ENCODE results near the gene CYP2R1. TPM values are rescaled to one million over a fixed set of nuclear protein-coding genes. Genes with fewer than 3 reads are reported as not detected.

Gene CYP2R1
- 10 to 100 TPM; 21.1 to 26.6 TPM for total RNA-seq

GRCh38 chr11:14892036-14892556 is at the start of gene CYP2R1:
Gene CYP2R1, minus strand, starts transcription at chr11:14892231. Its CDS starts 26 bp downstream, at chr11:14892205.
- TF ChIP-seq CTCF (IDR thresholded peaks at IDR 0.05) (no peak), POLR2AphosphoS5 (IDR thresholded peaks at IDR 0.05) (peak; percentile 90), POLR2A (IDR thresholded peaks at IDR 0.05) (peak; percentile 73)

GRCh38 chr11:14938936-14939335 is 46.9 kb upstream of the CYP2R1 start:
- Histone ChIP-seq H3K4me3 (no peak overlapping the region), H3K4me1 (replicated peaks) (no peaks in the 10 kb centered on the region), H3K9me3 (no peaks in the 10 kb centered on the region), H3K27me3 (replicated peaks; ENCODE audit: insufficient read depth) (no peaks in the 10 kb centered on the region), H3K27ac (no peak overlapping the region), H3K36me3 (no peaks in the 10 kb centered on the region)
- intact Hi-C loops (cut with DNase I) = no loop called here
- 29% methylated on average over 1 of the region's 1 CpG for WGBS
- DNase-seq (ENCODE audit: low spot score) = no peak
- TF ChIP-seq POLR2A (IDR thresholded peaks at IDR 0.05) = no peak
- no peak for TF ChIP-seq POLR2AphosphoS5 (IDR thresholded peaks at IDR 0.05)
- TF ChIP-seq CTCF (IDR thresholded peaks at IDR 0.05) = no peak

More at GRCh38 chr11:14892036-14892556, at the start of gene CYP2R1:
- Histone ChIP-seq H3K27me3 (replicated peaks; ENCODE audit: insufficient read depth) (no peaks in the 10 kb centered on the region), H3K36me3 (no peaks in the 10 kb centered on the region), H3K27ac (peak within 1 kb of the TSS; percentile 76 to 96), H3K9me3 (no peaks in the 10 kb centered on the region), H3K4me1 (replicated peaks) (peaks cover 7% of the 10 kb centered on the region), H3K4me3 (peak within 1 kb of the TSS; percentile 37 to 79)
- intact Hi-C loops (cut with DNase I) = loop anchor here (10.0 kb wide), 1 partner anchor 247 kb away; the partner anchor contains the start of gene PDE3B
- peak; percentile 97 for DNase-seq (ENCODE audit: low spot score)
- under 1% methylated on average over 24 of the region's 36 CpGs for WGBS

GRCh38 chr11:14934641-14935351 is 42.8 kb upstream of the CYP2R1 start:
- DNase-seq (ENCODE audit: low spot score) = no peak
- H3K27me3 ChIP-seq (replicated peaks; ENCODE audit: insufficient read depth) = no peaks in the 10 kb centered on the region
- TF ChIP-seq CTCF (IDR thresholded peaks at IDR 0.05) (no peak), POLR2AphosphoS5 (IDR thresholded peaks at IDR 0.05) (no peak), POLR2A (IDR thresholded peaks at IDR 0.05) (no peak)
- H3K36me3 ChIP-seq = no peaks in the 10 kb centered on the region
- H3K9me3 ChIP-seq = no peaks in the 10 kb centered on the region
- intact Hi-C loops (cut with DNase I) = no loop called here
- H3K4me3 ChIP-seq = no peak overlapping the region
- WGBS = 88% methylated on average over 1 of the region's 1 CpG
- no peak overlapping the region for H3K27ac ChIP-seq
- no peaks in the 10 kb centered on the region for H3K4me1 ChIP-seq (replicated peaks)

- intact Hi-C loops (cut with DNase I) = no loop called here
Observed at GRCh38 chr11:14932447-14932846, 40.4 kb upstream of the CYP2R1 start.

More at GRCh38 chr11:14932447-14932846, 40.4 kb upstream of the CYP2R1 start:
- Histone ChIP-seq H3K27ac (no peak overlapping the region), H3K4me3 (no peak overlapping the region), H3K4me1 (replicated peaks) (no peaks in the 10 kb centered on the region), H3K9me3 (no peaks in the 10 kb centered on the region), H3K36me3 (no peaks in the 10 kb centered on the region), H3K27me3 (replicated peaks; ENCODE audit: insufficient read depth) (no peaks in the 10 kb centered on the region)
- TF ChIP-seq CTCF (IDR thresholded peaks at IDR 0.05) (no peak), POLR2A (IDR thresholded peaks at IDR 0.05) (no peak), POLR2AphosphoS5 (IDR thresholded peaks at IDR 0.05) (no peak)
- DNase-seq (ENCODE audit: low spot score) = no peak

Data from prostate gland (tissue), 2 donors.